Mesenchymal stem cell (in vitro differentiated cells and primary cell): ENCODE data around the gene MXI1.

Experiments used
- DNase-seq: peaks from one replicate; pipeline ENCODE4 v3.0.0-alpha.2; 2013
- H2AFZ ChIP-seq: one replicate; pipeline ENCODE4 v1.6.1; 2013; ENCODE audit warnings: low read depth, mild to moderate bottlenecking, control low read depth, inconsistent platforms, low read length, moderate library complexity
- H2AK5ac ChIP-seq: 2 replicates; pipeline ENCODE4 v1.6.1; 2013; ENCODE audit warnings: low read length, moderate library complexity, mild to moderate bottlenecking, inconsistent platforms; ENCODE audit not compliant: severe bottlenecking
- H2BK120ac ChIP-seq: one replicate; pipeline ENCODE4 v1.6.1; 2013; ENCODE audit warnings: low read depth, mild to moderate bottlenecking, inconsistent platforms, low read length, moderate library complexity
- H2BK12ac ChIP-seq, 2 experiments: one replicate each; pipeline ENCODE4 v1.6.1; 2013; ENCODE audit warnings: inconsistent platforms in 2 of 2, low read length in 2 of 2, mild to moderate bottlenecking in 2 of 2, moderate library complexity in 2 of 2, control low read depth in 1 of 2
- H2BK15ac ChIP-seq: one replicate; pipeline ENCODE4 v1.6.1; 2013; ENCODE audit warnings: mild to moderate bottlenecking, low read depth, inconsistent platforms; ENCODE audit not compliant: poor library complexity, severe bottlenecking
- H2BK5ac ChIP-seq: 2 replicates; pipeline ENCODE4 v1.6.1; 2013; ENCODE audit warnings: low read depth, mild to moderate bottlenecking, low read length, control low read depth, inconsistent platforms; ENCODE audit not compliant: poor library complexity, severe bottlenecking
- H3K14ac ChIP-seq, 2 experiments: one replicate each; pipeline ENCODE4 v1.6.1; 2013; ENCODE audit warnings: inconsistent platforms in 2 of 2, low read length in 2 of 2, control low read depth in 1 of 2, mild to moderate bottlenecking in 1 of 2, moderate library complexity in 1 of 2
- H3K18ac ChIP-seq, 2 experiments: one replicate each; pipeline ENCODE4 v1.6.1; 2013; ENCODE audit warnings: inconsistent platforms in 2 of 2, low read length in 2 of 2, control low read depth in 1 of 2, low read depth in 1 of 2, mild to moderate bottlenecking in 1 of 2
- H3K23ac ChIP-seq, 2 experiments: one replicate each; pipeline ENCODE4 v1.6.1; 2013; ENCODE audit warnings: inconsistent platforms in 2 of 2, low read length in 2 of 2, mild to moderate bottlenecking in 2 of 2, moderate library complexity in 2 of 2, control low read depth in 1 of 2
- H3K27ac ChIP-seq: 2 replicates; pipeline ENCODE4 v1.5.1; 2013; ENCODE audit warnings: mild to moderate bottlenecking, moderate library complexity, low read length, control low read depth, inconsistent platforms; ENCODE audit not compliant: poor library complexity, severe bottlenecking
- H3K27me3 ChIP-seq, 2 experiments: 2 replicates each; pipeline versions ENCODE4 v1.6.1 to v1.7.0; 2013; ENCODE audit warnings: low read length in 2 of 2, mild to moderate bottlenecking in 2 of 2, moderate library complexity in 2 of 2, control low read depth in 1 of 2, inconsistent platforms in 1 of 2; ENCODE audit not compliant: control insufficient read depth in 1 of 2, insufficient read depth in 1 of 2
- H3K36me3 ChIP-seq, 2 experiments: 2 replicates each; pipeline versions ENCODE4 v1.6.1 to v1.7.0; 2013; ENCODE audit warnings: low read length in 2 of 2, control low read depth in 1 of 2, inconsistent platforms in 1 of 2, low read depth in 1 of 2, mild to moderate bottlenecking in 1 of 2; ENCODE audit not compliant: insufficient read depth in 2 of 2, control insufficient read depth in 1 of 2
- H3K4ac ChIP-seq, 2 experiments: one replicate each; pipeline ENCODE4 v1.6.1; 2013; ENCODE audit warnings: inconsistent platforms in 2 of 2, low read length in 2 of 2, mild to moderate bottlenecking in 2 of 2, moderate library complexity in 2 of 2, control low read depth in 1 of 2, low read depth in 1 of 2
- H3K4me1 ChIP-seq: 2 replicates; pipeline ENCODE4 v1.6.1; 2013; ENCODE audit warnings: low read depth, low read length, control low read depth; ENCODE audit not compliant: control insufficient read depth, insufficient read depth
- H3K4me2 ChIP-seq: 2 replicates; pipeline ENCODE4 v1.6.1; 2013; ENCODE audit warnings: low read length, mild to moderate bottlenecking, inconsistent platforms; ENCODE audit not compliant: poor library complexity, severe bottlenecking
- H3K4me3 ChIP-seq, 2 experiments: 2 replicates each; pipeline versions ENCODE4 v1.5.1 to v1.7.0; 2013; ENCODE audit warnings: low read length in 2 of 2, mild to moderate bottlenecking in 2 of 2, control low read depth in 1 of 2, low read depth in 1 of 2; ENCODE audit not compliant: insufficient read depth in 1 of 2
- H3K79me1 ChIP-seq: replicated peaks from 2 replicates; pipeline ENCODE4 v1.6.1; 2013; ENCODE audit warnings: mild to moderate bottlenecking, control low read depth, low read length, inconsistent platforms; ENCODE audit not compliant: poor library complexity, severe bottlenecking
- H3K9ac ChIP-seq: 2 replicates; pipeline ENCODE4 v1.7.0; 2013; ENCODE audit warnings: mild to moderate bottlenecking, low read length, moderate library complexity
- H3K9me3 ChIP-seq: 2 replicates; pipeline ENCODE4 v1.7.0; 2013; ENCODE audit warnings: mild to moderate bottlenecking, low read length; ENCODE audit not compliant: control insufficient read depth
- H4K8ac ChIP-seq: one replicate; pipeline ENCODE4 v1.6.1; 2013; ENCODE audit warnings: inconsistent platforms, mild to moderate bottlenecking, low read length, moderate library complexity
- H4K91ac ChIP-seq: one replicate; pipeline ENCODE4 v1.6.1; 2013; ENCODE audit warnings: mild to moderate bottlenecking, low read length, inconsistent platforms
- WGBS: methylation state at CpG from one replicate; pipeline ENCODE4 v1.1.7; 2013; ENCODE audit warnings: mixed read lengths; 5-methylcytosine and 5-hydroxymethylcytosine counted together

The MXI1 gene

GRCh38 chr10:110175406-110175805 lies 32.0 kb upstream of the MXI1 start:
- no peak overlapping the region for H2AK5ac ChIP-seq
- no peak overlapping the region for H2AFZ ChIP-seq
- H2BK15ac ChIP-seq, result no peak overlapping the region
- H3K18ac ChIP-seq, result no peak overlapping the region
- H3K4me2 ChIP-seq, result no peak overlapping the region
- no peak overlapping the region for H3K9ac ChIP-seq
- no peak overlapping the region for H3K4ac ChIP-seq
- H3K4me1 ChIP-seq, result no peaks in the 10 kb centered on the region
- peaks cover 10 to 19% of the 10 kb centered on the region in 2 experiments for H3K27me3 ChIP-seq
- H3K23ac ChIP-seq, result no peak overlapping the region
- no peak overlapping the region for H2BK12ac ChIP-seq
- WGBS, result 69% methylated on average over 2 of the region's 2 CpGs
- H2BK5ac ChIP-seq, result no peak overlapping the region
- no peak overlapping the region for H3K4me3 ChIP-seq
- DNase-seq, result no peak
- H4K8ac ChIP-seq, result no peak overlapping the region
- no peak overlapping the region for H2BK120ac ChIP-seq
- H3K79me1 ChIP-seq, result no peaks in the 10 kb centered on the region
- H4K91ac ChIP-seq, result no peak overlapping the region
- H3K36me3 ChIP-seq, result no peaks in the 10 kb centered on the region
- no peaks in the 10 kb centered on the region for H3K9me3 ChIP-seq
- no peak overlapping the region for H3K14ac ChIP-seq
- no peak overlapping the region for H3K27ac ChIP-seq

DNA sequence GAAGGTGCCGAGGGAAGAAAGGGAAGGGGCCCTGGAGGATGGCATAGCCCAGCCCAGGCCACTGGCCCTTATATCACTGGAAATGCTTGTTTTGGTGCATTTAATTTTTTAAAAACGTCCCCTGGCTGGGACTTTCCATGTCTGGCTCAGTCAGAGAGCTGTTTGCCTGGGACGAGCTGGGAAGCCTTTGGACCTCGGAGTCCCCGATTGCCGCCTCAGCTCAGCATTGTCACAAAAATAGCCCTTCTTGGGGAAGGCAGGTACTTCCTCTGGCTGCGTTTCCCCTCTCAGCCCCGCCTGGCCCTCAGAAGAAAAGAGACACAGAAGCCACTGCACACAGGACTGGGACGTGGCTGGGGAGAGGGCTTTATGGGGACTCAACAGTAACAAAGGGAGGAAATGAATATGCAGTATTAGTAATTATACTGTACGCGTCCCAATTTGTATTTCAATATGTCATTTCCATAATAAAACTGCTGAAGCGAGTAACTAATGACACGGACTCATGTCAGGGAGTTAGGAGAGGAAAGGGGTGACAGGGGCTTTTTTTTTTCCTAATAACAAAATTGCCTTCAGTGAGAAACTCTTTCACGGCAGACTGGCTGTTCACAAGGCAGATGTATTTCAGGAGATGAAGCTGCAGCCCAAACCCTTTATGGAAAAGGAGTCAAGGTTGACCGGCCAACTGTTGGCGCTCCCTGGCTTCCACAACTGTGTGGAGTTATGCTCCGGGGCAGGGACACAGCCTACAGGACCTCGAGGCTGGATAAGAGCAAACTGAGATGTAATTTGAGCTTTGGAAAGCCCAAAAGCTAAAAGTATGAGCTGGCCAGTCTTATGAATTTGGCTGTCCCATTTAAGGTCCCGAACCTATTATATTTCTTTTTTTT lies 31.0 kb upstream of the MXI1 start:
- Histone ChIP-seq H2BK15ac (no peak overlapping the region), H3K18ac (no peak overlapping the region), H4K91ac (no peak overlapping the region), H2BK12ac (no peak overlapping the region), H3K4ac (no peak overlapping the region), H3K27me3 (peaks cover 6 to 13% of the 10 kb centered on the region in 2 experiments), H3K9ac (no peak overlapping the region), H3K9me3 (no peaks in the 10 kb centered on the region), H4K8ac (no peak overlapping the region), H3K4me3 (no peak overlapping the region), H3K4me1 (no peaks in the 10 kb centered on the region), H2BK5ac (no peak overlapping the region), H3K36me3 (no peaks in the 10 kb centered on the region), H3K4me2 (no peak overlapping the region), H3K23ac (no peak overlapping the region), H2AFZ (no peak overlapping the region), H2AK5ac (no peak overlapping the region), H3K14ac (no peak overlapping the region), H2BK120ac (no peak overlapping the region), H3K79me1 (no peaks in the 10 kb centered on the region), H3K27ac (no peak overlapping the region)
- DNase-seq, result no peak
- WGBS, result 69% methylated on average over 16 of the region's 19 CpGs

- no peak overlapping the region for H3K23ac ChIP-seq
- H3K79me1 ChIP-seq, result no peaks in the 10 kb centered on the region
- no peak overlapping the region for H3K14ac ChIP-seq
- no peak for DNase-seq
- no peak overlapping the region for H2BK120ac ChIP-seq
- peaks cover 0 to 10% of the 10 kb centered on the region in 2 experiments for H3K27me3 ChIP-seq
- H2BK15ac ChIP-seq, result no peak overlapping the region
- no peak overlapping the region for H4K91ac ChIP-seq
- no peaks in the 10 kb centered on the region for H3K9me3 ChIP-seq
- no peak overlapping the region for H3K18ac ChIP-seq
- 91% methylated on average over 7 of the region's 7 CpGs for WGBS
- no peak overlapping the region for H4K8ac ChIP-seq
- no peak overlapping the region for H2AFZ ChIP-seq
- no peak overlapping the region for H2AK5ac ChIP-seq
- no peak overlapping the region for H2BK12ac ChIP-seq
- H3K4me1 ChIP-seq, result no peaks in the 10 kb centered on the region
- H3K4me3 ChIP-seq, result no peak overlapping the region
- H3K27ac ChIP-seq, result no peak overlapping the region
- H3K4ac ChIP-seq, result no peak overlapping the region
- H3K9ac ChIP-seq, result no peak overlapping the region
- no peak overlapping the region for H3K4me2 ChIP-seq
- no peaks in the 10 kb centered on the region for H3K36me3 ChIP-seq
- no peak overlapping the region for H2BK5ac ChIP-seq
Measured at GRCh38 chr10:110179220-110179619, 28.2 kb upstream of the MXI1 start.

GRCh38 chr10:110181451-110181850 lies 26.0 kb upstream of the MXI1 start:
- H3K4me1 ChIP-seq, result no peaks in the 10 kb centered on the region
- H3K14ac ChIP-seq, result no peak overlapping the region
- H4K91ac ChIP-seq, result no peak overlapping the region
- no peaks in the 10 kb centered on the region for H3K9me3 ChIP-seq
- H2BK12ac ChIP-seq, result no peak overlapping the region
- H2AFZ ChIP-seq, result no peak overlapping the region
- no peak overlapping the region for H3K9ac ChIP-seq
- H3K4me3 ChIP-seq, result no peak overlapping the region
- no peak overlapping the region for H3K18ac ChIP-seq
- H3K27me3 ChIP-seq, result peaks cover 0 to 7% of the 10 kb centered on the region in 2 experiments
- H3K4ac ChIP-seq, result no peak overlapping the region
- 52% methylated on average over 9 of the region's 10 CpGs for WGBS
- no peak overlapping the region for H2AK5ac ChIP-seq
- H2BK5ac ChIP-seq, result no peak overlapping the region
- no peak for DNase-seq
- H3K36me3 ChIP-seq, result no peaks in the 10 kb centered on the region
- H4K8ac ChIP-seq, result no peak overlapping the region
- H3K4me2 ChIP-seq, result no peak overlapping the region
- H3K27ac ChIP-seq, result no peak overlapping the region
- H3K23ac ChIP-seq, result no peak overlapping the region
- H2BK15ac ChIP-seq, result no peak overlapping the region
- H2BK120ac ChIP-seq, result no peak overlapping the region
- no peaks in the 10 kb centered on the region for H3K79me1 ChIP-seq
